NCI-H2196 (cell line): ENCODE data around the gene TMEM272.

Source experiments
- DNase-seq: peaks from one replicate; lab custom pipeline; 2025; ENCODE audit not compliant: unreplicated experiment; lab: John Stamatoyannopoulos, UW

Gene TMEM272

DNA sequence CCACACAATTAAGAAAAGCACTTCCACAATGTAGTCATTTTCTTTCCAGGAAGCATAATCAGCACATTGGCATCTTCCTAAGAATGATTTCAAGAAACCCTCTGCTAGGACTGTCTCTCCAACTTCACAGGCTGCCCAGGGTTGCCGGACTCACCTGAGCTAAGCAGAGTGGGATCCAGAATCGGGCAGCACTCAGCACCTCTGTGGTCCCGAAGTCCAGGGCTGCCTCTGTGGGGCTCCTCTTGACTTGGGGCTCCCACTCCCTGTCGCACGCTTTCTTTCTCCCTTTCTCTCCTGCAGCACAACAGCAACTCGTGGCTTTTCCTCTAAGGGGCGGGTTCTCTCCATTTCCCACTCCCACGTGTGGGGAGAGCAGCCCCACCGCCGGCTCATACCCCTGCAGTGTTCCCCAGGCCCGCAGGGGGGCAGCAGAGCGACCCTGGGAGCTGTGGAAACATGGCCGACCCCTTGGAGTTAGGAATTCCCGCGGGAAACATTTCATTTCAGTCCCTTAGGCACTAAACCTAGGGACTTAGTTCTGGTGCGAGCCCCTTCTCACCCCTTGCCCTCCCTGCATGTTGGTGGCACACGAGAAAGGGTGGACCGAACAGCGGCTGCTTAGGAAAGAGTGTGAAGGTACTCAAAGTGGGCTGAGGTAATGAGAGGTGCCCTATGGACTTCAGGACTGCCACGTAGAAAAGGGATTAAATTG, at the start of gene TMEM272:
Gene TMEM272 (minus strand): TSS at position 316 of the 712 bp plus-strand sequence. CDS start 6,647 bp downstream, outside the sequence.
- no peak for DNase-seq

DNA sequence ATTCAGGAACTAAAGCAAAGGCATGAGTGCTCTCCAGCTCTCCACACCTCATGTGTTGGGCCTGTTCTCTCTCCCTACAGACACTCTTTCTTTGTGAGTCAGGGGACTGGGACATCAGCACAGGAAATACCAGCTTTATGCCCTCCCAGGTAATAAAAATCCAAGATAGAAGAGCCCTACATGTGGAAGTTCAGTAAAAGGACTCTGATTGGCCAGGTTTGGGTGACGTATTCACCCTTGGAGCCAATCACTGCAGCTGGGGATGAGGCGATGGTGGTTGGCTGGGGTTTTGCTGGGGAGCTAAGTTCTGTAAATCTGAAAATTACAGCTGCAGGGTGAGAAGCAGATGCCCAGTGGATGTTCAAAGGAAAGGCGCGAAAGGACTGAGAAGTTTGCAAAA, 49.3 kb upstream of the TMEM272 start:
- no peak for DNase-seq

- DNase-seq, result no peak
These were observed 47.7 kb upstream of the TMEM272 start for GRCh38 chr13:51892657-51893056.

DNA sequence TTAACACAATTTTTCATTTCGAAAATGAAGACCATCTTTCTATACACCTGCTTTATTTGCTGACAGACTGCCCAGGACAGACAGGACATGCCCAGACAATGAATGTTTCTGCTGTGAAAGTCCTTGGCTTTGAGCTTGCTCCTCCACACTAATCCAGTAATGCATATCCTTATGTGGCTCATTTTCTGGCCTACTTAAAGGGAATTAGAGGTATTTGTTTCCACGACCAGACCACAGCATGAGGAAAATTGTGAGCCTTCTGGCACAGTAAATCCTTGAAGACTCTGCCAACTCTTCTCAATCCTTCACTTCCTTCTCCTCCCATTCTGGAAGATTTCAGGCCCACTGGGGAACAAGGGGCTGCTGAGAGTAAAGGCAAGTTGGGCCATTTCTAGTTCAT, 42.5 kb upstream of the TMEM272 start:
- no peak for DNase-seq

GRCh38 chr13:51885651-51886050, 40.7 kb upstream of the TMEM272 start:
- no peak for DNase-seq

- no peak for DNase-seq
These were observed 38.2 kb upstream of the TMEM272 start for GRCh38 chr13:51883226-51883600.

GRCh38 chr13:51882570-51883225, 37.7 kb upstream of the TMEM272 start:
- no peak for DNase-seq

DNA sequence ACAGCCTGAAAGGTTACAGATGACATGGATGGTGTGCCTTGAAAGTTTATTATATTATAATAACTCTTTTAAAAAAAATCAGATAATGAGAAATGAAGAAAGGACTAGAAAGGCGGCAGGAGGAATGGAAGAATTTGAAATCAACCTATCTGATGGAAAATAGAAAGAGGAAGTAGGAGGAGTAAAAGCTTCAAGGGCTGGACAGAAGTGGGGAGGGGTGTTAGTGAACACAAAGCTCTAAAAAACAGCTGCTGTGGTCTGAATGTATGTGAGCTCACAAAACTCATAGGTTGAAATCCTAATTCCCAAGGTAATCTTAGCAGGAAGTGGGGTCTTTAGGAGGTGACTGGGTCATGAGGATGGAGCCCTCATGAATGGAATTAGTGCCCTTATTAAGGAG, 36.3 kb upstream of the TMEM272 start:
- DNase-seq, result no peak

GRCh38 chr13:51879133-51879532, 34.2 kb upstream of the TMEM272 start:
- DNase-seq, result no peak

DNA sequence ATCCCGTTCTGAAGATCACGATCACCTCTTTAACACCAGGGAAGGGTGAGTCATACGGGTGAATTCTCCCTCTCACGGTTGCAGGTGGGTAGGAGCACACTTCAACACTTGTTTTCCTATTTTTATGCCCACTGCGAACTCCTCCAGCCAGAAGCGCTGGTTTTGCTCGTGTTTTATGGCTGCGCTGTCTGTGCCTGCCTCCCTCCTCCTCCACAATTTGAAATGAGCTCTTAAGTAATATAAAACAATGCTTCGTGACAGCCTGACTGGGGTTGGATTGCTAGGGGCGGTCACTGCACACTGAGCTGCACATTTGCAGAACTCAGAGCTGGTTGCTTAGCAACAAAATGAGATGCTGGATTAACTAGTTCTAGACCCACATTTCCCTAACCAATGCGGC, 29.7 kb upstream of the TMEM272 start:
- DNase-seq, result no peak

GRCh38 chr13:51873837-51874236, 28.9 kb upstream of the TMEM272 start:
- DNase-seq, result no peak

DNA sequence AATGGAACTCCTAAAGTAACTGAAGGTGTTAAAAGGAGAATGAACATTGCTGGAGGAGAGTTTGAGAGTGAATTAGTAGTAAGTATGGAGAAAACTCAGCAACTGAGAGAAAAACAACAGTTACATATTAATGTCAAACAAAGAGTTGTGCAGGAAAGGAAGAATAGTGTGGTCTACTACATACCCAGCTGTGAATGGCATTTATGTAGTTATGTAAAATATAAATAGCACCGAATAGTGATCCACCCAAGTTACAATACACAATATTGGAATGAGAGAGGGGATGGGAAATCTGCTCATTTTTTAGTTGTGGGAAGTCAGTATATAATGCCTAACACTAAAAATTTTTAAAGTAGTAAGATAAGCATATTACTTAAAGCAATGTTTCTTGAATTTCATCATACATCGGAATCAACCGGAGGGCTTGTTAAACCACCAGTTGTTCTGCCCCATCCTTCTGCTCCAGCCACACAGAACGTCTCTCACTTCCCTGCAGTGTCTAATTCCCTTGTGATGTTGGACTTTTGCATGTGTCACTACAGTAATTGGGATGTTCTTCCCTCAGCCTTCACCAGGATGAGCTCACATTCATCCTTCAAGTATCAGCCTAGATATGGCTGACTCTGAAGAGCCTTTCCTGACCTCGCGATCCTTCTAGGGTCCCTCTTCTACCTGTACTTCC, 28.3 kb upstream of the TMEM272 start:
- no peak for DNase-seq

- no peak for DNase-seq
These were observed 25.6 kb upstream of the TMEM272 start for GRCh38 chr13:51870616-51871015.

DNA sequence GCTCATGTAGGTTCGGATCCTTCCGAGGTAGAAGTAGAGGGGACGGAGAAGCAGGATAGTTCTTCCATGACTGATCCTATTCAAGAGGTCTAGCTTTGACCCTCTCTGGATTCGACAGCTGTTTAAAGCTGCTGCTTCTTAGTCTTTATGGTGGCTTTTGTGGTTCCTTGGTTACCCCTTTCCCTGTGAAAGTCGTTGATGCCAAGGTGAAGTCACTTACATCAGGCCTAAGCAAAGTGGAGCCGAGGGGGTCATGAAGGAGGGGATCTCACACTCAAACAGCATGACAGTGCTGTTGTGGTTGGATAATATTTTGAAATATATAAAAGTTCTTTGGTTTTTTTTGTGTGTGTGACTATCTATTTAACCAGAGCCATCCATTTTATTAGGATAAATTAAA, 24.9 kb upstream of the TMEM272 start:
- no peak for DNase-seq

DNA sequence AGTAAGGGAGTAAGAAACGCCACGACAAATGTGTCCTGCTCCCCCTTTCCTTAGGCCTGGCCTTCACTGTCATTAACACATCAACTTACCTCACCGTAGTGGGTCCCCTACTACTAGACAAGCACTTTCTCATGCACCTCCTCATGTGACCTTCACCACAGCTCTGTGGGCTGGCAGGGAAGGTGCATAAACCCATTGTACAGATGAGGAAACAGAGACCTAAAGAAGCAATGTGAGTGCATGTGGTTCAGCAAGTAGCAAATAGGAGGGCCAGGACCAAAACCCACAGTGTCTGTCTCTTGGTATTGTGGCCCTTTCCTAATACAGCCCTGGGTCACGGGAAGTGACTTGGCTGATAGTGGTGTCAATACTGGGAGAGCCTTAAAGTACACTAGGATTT, 22.1 kb upstream of the TMEM272 start:
- DNase-seq, result no peak

DNA sequence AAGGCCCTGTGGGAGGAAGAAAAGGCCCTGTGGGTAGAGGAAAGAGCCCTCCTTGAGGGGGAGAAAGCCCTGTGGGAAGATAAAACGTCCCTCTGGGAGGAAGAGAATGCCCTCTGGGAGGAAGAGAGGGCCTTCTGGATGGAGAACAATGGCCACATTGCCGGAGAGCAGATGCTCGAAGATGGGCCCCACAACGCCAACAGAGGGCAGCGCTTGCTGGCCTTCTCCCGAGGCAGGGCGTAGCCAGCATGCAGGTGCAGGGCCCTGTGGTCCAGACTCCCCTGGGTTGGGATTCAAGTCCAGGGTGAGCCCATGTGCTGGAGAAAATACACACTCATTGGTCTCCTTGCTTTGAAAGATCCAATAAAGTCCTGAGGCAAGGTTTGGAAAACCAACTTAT, 20.9 kb upstream of the TMEM272 start:
- no peak for DNase-seq

DNA sequence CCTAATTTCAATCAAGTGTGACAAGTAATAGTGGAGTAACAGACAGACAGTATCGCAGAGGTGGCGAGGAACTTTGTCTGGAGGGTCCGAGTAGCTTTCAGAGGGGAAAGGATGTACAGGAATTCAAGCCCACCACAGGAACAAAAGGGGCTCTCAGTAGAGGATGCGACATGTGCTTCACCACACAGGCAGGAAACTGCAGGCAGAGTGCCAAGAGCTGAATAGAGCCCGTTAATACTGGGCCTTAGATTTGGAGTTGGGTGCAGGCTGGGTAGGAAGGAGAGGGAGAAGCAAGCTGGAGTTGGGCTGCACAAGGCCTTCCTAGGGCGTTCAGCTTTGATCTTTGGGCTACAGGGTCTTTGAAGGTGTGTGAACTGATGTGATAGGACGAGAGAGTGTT, 18.0 kb upstream of the TMEM272 start:
- no peak for DNase-seq

- DNase-seq, result no peak
These were observed 16.8 kb upstream of the TMEM272 start, which contains the start of gene CCDC70 for GRCh38 chr13:51861723-51862300. Gene CCDC70 (plus strand): TSS chr13:51861969. CDS start chr13:51865412, 3,443 bp downstream.

DNA sequence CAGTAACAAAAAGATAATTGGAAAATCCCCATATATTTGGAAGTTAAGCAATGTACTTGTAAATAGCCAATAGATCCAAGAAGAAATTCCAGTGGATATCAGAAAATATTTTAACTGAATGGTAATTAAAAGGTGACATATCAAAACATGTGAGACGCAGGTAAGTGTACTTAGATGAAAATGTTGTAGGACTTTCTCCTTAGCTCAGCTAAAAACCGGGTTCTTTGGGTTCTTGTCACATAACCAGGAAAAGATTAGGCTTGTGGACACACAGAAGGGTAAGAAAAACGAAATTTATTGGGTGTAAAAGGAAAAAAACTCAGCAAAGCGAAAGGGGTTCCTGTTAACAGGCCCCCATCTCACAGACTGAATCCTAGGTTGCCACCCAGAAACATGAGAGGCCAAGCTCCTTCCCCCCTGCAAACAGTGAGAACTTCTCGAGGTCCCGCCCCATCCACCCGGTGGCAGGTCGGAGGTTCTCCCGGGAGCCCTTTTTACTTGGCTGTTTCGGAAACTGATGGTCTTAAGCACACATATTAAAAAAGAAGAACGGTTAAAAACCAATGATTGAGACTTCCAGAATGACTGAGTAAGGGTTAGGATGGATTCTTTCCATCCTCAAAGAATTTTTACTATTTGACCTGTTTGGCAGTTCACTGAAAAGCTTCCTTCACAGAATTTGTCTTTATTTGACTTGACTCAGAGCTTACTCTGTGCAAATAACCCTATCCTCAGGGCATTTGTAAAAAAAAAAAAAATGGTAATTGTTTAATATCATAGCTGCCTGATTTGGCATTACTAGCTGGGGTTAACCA, 13.7 kb upstream of the TMEM272 start:
- no peak for DNase-seq

GRCh38 chr13:51856998-51857397, 12.0 kb upstream of the TMEM272 start:
- no peak for DNase-seq
